ENCODE measurements around the gene DUSP2.

- TF ChIP-seq GATA2 (IDR thresholded peaks at IDR 0.05; ENCODE audit: low read depth, low read length) (no peak), GATA3 (IDR thresholded peaks at IDR 0.05; ENCODE audit: low read depth, low read length) (no peak)
Observed at GRCh38 chr2:96170626-96171025, 25.4 kb upstream of the DUSP2 start.
